Colonic mucosa (tissue), 4 donors: Measurements from ENCODE around the gene TRIM66. TPM values are rescaled to one million over a fixed set of nuclear protein-coding genes. Genes with fewer than 3 reads are reported as not detected.

ENCODE experiments used
- DNase-seq: peaks from one replicate; pipeline ENCODE4 v3.0.0-alpha.2; 2020
- H3K27ac ChIP-seq: fragments of 200-600 bp; one replicate; pipeline ENCODE4 v1.8.0; 2021
- H3K27me3 ChIP-seq: fragments of 200-600 bp; one replicate; pipeline ENCODE4 v1.8.0; 2021
- H3K36me3 ChIP-seq: fragments of 200-600 bp; one replicate; pipeline ENCODE4 v1.8.0; 2021
- H3K4me1 ChIP-seq: fragments of 200-600 bp; one replicate; pipeline ENCODE4 v1.8.0; 2021; ENCODE audit warnings: mild to moderate bottlenecking
- H3K4me3 ChIP-seq: fragments of 200-600 bp; one replicate; pipeline ENCODE4 v1.8.0; 2021
- H3K9ac ChIP-seq, 2 donors: one replicate each; pipeline ENCODE4 v1.7.0; 2013; ENCODE audit warnings: control low read depth in 2 of 2, low read depth in 2 of 2, low read length in 2 of 2
- H3K9me3 ChIP-seq: fragments of 200-600 bp; one replicate; pipeline ENCODE4 v1.8.0; 2021
- CTCF ChIP-seq: fragments of 200-600 bp; IDR thresholded peaks from one replicate; pipeline ENCODE4 v1.8.0; 2022; ENCODE audit warnings: antibody characterized with exemption, mild to moderate bottlenecking
- intact Hi-C: fragments of 100-400 bp; cut with DNase I; formaldehyde crosslinking; loops from one replicate; pipeline ENCODE4 v1.14.1; 2022
- total RNA-seq, 2 donors: library from RNA; stranded (reverse); fragmentation: NEBNext Ultra II Directional in 1 of 2; extraction: Animal tissue kit (Norgen Biotek cat#: 25700) in 1 of 2; gene quantifications; one replicate each; pipeline ENCODE4 v1.2.1, GENCODE V29; 2021
- donor health status: healthy.
- donor health status: DM: no; HTN: no; CAD: no.
- donor health status: DM: no; HTN: no; CAD: no.

The TRIM66 gene
- total RNA-seq, 2 donors from 2014 or later = 5.9 to 10.6 TPM

- no peaks in the 10 kb centered on the region for H3K9me3 ChIP-seq
- H3K36me3 ChIP-seq = no peaks in the 10 kb centered on the region
- no peak for TF ChIP-seq CTCF
- peak overlapping the region; percentile 70 for H3K27ac ChIP-seq
- DNase-seq = peak; percentile 49
- no peaks in the 10 kb centered on the region for H3K27me3 ChIP-seq
- intact Hi-C loops = no loop called here
- H3K4me1 ChIP-seq = peaks cover 15% of the 10 kb centered on the region
- no peak overlapping the region for H3K4me3 ChIP-seq
- H3K9ac ChIP-seq = peak overlapping the region; percentile 42 to 51
These were observed 39.4 kb upstream of the TRIM66 start for GRCh38 chr11:8721609-8722500.

- TF ChIP-seq CTCF = no peak
- Histone ChIP-seq H3K4me3 (no peak overlapping the region), H3K4me1 (peaks cover 15% of the 10 kb centered on the region), H3K9me3 (no peaks in the 10 kb centered on the region), H3K27me3 (no peaks in the 10 kb centered on the region), H3K27ac (peak overlapping the region; percentile 70), H3K9ac (peak overlapping the region; percentile 42 to 51), H3K36me3 (no peaks in the 10 kb centered on the region)
- intact Hi-C loops = no loop called here
- peak; percentile 82 for DNase-seq
These were observed 38.6 kb upstream of the TRIM66 start for GRCh38 chr11:8720868-8721608.

- Histone ChIP-seq H3K4me1 (peaks cover 15% of the 10 kb centered on the region), H3K9ac (peak overlapping the region in 1 of 2 donors; percentile 42)
- DNase-seq = no peak
These were observed 37.9 kb upstream of the TRIM66 start for GRCh38 chr11:8720352-8720751.

GRCh38 chr11:8719721-8720120, 37.3 kb upstream of the TRIM66 start:
- TF ChIP-seq CTCF = no peak
- intact Hi-C loops = no loop called here
- DNase-seq = no peak
- H3K9me3 ChIP-seq = no peaks in the 10 kb centered on the region
- peak overlapping the region; percentile 70 for H3K27ac ChIP-seq
- peak overlapping the region in 1 of 2 donors; percentile 7 for H3K9ac ChIP-seq
- H3K4me3 ChIP-seq = no peak overlapping the region
- peaks cover 15% of the 10 kb centered on the region for H3K4me1 ChIP-seq
- H3K36me3 ChIP-seq = no peaks in the 10 kb centered on the region
- no peaks in the 10 kb centered on the region for H3K27me3 ChIP-seq

More at GRCh38 chr11:8720352-8720751, 37.9 kb upstream of the TRIM66 start:
- H3K4me3 ChIP-seq = no peak overlapping the region
- H3K27me3 ChIP-seq = no peaks in the 10 kb centered on the region
- H3K36me3 ChIP-seq = no peaks in the 10 kb centered on the region
- no peaks in the 10 kb centered on the region for H3K9me3 ChIP-seq
- no peak for TF ChIP-seq CTCF
- intact Hi-C loops = no loop called here
- peak overlapping the region; percentile 70 for H3K27ac ChIP-seq

GRCh38 chr11:8719211-8719649, 36.8 kb upstream of the TRIM66 start:
- Histone ChIP-seq H3K27me3 (no peaks in the 10 kb centered on the region), H3K36me3 (no peaks in the 10 kb centered on the region), H3K4me1 (peaks cover 15% of the 10 kb centered on the region), H3K27ac (peak overlapping the region; percentile 70), H3K9me3 (no peaks in the 10 kb centered on the region), H3K4me3 (no peak overlapping the region), H3K9ac (peak overlapping the region in 1 of 2 donors; percentile 51)
- no peak for TF ChIP-seq CTCF
- DNase-seq = no peak
- intact Hi-C loops = no loop called here
